GM12801 (cell line): ENCODE results near the gene LCOR.

ENCODE experiments used
- TF ChIP-seq, protein P1 (sequence below): IDR thresholded peaks from one replicate; pipeline ENCODE4 v1.5.1; 2011; ENCODE audit warnings: control low read depth; ENCODE audit not compliant: insufficient read length; ENCODE audit errors: extremely low read depth

LCOR gene

DNA sequence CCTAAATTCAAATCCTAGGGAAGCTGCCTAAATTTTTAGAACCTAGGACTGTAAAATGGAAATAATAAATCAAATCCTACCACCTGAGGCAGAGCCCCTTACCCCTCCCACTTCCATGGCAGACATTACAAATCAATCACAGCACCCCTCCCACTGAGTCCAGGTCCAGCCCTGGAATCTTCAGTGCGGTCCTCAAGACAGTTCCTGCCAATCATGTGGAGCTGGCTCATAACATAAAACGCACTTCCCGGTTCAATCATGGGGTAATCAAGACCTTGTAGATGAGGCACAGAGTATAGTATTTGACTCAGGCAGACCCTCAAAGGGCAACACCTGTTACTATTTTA, 196.7 kb downstream of the LCOR start:
- TF ChIP-seq, protein P1, sequence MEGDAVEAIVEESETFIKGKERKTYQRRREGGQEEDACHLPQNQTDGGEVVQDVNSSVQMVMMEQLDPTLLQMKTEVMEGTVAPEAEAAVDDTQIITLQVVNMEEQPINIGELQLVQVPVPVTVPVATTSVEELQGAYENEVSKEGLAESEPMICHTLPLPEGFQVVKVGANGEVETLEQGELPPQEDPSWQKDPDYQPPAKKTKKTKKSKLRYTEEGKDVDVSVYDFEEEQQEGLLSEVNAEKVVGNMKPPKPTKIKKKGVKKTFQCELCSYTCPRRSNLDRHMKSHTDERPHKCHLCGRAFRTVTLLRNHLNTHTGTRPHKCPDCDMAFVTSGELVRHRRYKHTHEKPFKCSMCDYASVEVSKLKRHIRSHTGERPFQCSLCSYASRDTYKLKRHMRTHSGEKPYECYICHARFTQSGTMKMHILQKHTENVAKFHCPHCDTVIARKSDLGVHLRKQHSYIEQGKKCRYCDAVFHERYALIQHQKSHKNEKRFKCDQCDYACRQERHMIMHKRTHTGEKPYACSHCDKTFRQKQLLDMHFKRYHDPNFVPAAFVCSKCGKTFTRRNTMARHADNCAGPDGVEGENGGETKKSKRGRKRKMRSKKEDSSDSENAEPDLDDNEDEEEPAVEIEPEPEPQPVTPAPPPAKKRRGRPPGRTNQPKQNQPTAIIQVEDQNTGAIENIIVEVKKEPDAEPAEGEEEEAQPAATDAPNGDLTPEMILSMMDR: no peak

DNA sequence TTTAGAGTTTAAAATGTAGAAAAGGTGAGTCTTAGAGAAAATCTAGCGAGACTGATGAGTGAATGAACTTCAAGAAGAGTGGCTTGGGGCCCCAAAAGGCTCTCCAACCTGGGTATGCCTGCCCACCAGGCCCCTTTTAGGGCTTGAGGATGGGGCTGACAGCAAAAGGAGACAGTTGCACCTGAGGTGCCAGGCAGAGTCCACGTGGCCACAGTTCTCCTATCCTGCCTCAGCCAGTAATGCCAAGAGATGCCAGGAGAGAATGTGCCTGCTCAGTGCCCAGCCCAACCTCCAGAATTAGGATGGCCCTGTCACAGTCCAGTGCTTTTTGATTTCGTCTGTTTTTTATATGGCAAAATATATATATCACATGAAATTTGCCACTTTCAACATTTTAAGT, 197.2 kb downstream of the LCOR start:
- TF ChIP-seq, protein P1: no peak

DNA sequence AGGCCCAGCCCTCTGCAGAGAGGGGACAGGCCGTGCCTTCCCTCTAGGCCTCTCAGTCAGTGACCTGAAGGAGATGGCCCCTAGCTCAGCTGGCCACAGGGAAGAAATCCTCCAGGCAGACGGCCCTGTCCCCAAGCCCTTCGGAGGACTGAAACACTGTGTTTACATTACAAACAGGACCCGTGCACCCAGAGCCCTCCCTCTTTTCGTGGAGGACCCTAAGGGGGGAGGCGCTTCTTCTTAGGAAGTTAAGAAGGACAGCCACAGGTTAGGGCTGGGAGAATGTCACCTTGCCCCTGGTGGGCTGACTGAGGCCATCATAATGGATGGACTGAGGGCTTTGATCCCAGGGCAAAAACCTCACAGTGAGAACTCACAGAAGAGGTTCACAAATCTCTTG, 198.8 kb downstream of the LCOR start:
- TF ChIP-seq, protein P1: no peak

DNA sequence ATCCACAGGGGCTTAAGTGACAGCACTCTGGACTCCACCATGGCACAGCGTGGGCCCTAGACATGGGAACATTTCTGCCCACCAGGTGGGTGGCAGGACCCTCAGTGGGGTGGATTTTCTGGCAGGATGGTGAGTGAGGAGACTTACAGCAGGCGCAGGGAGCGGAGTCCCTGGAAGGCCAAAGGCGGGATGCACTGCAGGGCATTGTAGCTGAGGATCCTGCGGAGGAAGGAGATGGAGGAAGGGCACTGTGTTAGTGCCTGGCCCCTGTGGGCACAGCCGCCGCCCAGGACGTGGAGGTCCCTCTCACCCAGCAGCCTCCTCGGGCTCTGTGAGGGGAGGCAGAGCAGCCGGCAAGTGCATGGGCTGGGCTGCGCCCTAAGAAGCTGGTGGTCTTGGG, 199.4 kb downstream of the LCOR start:
- TF ChIP-seq, protein P1: no peak

DNA sequence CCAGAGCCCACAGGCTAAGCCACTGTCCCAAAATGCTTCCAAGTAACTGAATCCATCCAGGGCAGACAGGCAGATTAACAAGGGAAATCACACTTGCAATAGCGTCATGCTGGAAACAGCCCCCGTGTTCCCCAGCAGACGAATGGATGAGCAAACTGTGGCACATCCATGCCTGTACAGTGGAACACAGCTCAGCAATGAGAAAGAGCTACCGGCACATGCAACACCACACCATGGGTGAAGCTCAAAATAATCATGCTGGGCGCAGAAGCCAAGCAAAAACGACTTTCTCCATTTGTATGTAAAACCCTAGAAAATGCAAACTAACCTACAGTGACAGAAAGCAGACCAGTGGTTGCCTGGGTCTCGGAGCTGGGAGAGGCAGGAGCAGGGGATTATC, 200.5 kb downstream of the LCOR start:
- TF ChIP-seq, protein P1: no peak

DNA sequence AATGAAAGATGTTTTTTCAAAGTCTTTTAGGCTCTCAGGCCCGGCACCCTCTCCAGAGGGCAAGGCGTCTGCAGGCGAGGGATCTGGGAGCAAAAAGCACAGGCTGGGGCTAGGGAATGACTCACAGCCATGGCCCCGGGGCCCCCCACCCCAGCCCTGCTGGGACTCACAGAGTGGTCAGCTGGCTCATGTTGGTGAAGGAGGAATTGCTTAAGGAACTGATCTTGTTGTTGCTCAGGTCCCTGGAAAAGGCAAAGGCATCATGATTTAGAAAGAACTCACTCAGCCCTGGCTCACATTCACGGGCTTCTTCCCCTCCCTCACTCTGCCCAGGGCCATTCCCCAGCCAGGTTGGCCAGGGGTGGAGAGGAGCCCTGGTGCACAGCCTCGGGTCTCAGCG, 202.2 kb downstream of the LCOR start:
- TF ChIP-seq, protein P1: no peak

DNA sequence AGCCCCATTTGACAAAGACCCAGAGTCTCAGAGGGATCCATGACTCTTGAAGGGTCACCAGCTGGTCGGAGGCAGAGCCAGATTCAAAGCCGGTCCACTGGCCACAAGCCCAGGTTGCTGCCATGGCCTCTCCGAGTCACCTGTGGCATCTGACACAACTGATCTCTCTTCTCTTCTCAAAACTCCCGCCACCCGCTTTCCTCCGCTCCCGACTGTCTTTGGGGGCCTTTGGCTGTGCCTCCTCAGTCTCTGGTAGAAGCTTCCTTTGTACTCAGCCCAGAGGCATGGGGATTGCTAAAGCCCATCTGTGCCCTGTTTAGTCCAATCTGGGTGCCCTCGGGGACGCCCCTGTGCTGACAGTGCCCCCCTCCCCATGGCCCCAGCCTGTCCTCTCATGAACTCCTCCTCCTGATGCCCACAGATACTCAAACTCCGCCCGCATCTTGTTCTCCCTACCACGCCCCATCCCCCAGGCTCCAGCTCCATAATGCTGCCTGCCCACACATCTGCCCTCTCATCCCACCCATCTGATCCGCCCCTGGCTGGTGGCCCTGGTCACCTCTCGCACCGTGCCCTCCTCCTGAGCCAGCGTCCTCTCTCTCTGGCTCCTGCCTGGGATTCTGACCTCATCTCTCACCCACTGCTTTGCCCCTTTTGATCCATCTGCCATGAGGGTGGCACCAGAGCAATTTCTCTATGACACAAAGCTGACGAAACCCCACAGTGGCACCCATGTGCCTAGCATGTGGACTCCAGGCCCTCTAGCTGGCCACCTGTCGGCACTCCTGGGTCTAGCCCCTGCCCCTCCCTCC, 203.1 kb downstream of the LCOR start:
- TF ChIP-seq, protein P1: no peak
